Fibroblast of skin of left biceps (primary cell): ENCODE measurements around the gene FBXO15.

Source experiments
- DNase-seq, 2 experiments: peaks; one replicate each; pipeline ENCODE4 v3.0.0-alpha.2; 2013; ENCODE audit warnings: low read depth in 2 of 2

Gene FBXO15

GRCh38 chr18:74063023-74063422 lies 84.6 kb downstream of the FBXO15 start:
- DNase-seq = no peak

- no peak for DNase-seq
These were observed 85.6 kb downstream of the FBXO15 start for GRCh38 chr18:74062037-74062436.

GRCh38 chr18:74060579-74060978 lies 87.1 kb downstream of the FBXO15 start:
- DNase-seq = no peak

GRCh38 chr18:74050807-74051206 lies 96.8 kb downstream of the FBXO15 start:
- no peak for DNase-seq

- no peak for DNase-seq
These were observed 106.9 kb downstream of the FBXO15 start for GRCh38 chr18:74040459-74041332.

GRCh38 chr18:74040008-74040407 lies 107.6 kb downstream of the FBXO15 start:
- no peak for DNase-seq

- DNase-seq = no peak
These were observed 118.5 kb downstream of the FBXO15 start for GRCh38 chr18:74029161-74029560.
